H1 (cell line): ENCODE results near the gene SH3RF3. TPM values are rescaled to one million over a fixed set of nuclear protein-coding genes. Genes with fewer than 3 reads are reported as not detected.

ENCODE experiments used
- CTCF ChIA-PET: fragments of 300-600 bp; sonication (Branson Sonifier 250); formaldehyde crosslinking; loops from one replicate; lab custom pipeline; 2021; ENCODE audit not compliant: partially characterized antibody; lab: Charles Lee
- POLR2A ChIA-PET: fragments of 300-600 bp; sonication (Branson Sonifier 250); formaldehyde crosslinking; loops from one replicate; lab custom pipeline; 2021; ENCODE audit warnings: inconsistent platforms; ENCODE audit not compliant: partially characterized antibody; lab: Charles Lee
- DNase-seq, 2 experiments: peaks; one replicate each; pipeline versions ENCODE4 v3.0.0 to v3.0.0-alpha.2; 2010 to 2022; ENCODE audit warnings: low spot score in 2 of 2, low read depth in 1 of 2, mixed read lengths in 1 of 2
- FAIRE-seq: peaks from 2 replicates; lab custom pipeline; 2011; peaks lifted over from hg19 to GRCh38; lab: Jason Lieb, UNC
- H2AFZ ChIP-seq: 2 replicates; pipeline ENCODE4 v1.8.1; 2012; ENCODE audit warnings: low read length, inconsistent platforms
- H2AK5ac ChIP-seq: 2 replicates; pipeline ENCODE4 v1.6.1; 2013; ENCODE audit warnings: low read depth, low read length
- H2BK120ac ChIP-seq: replicated peaks from 2 replicates; pipeline ENCODE3; 2013; ENCODE audit warnings: low read depth, low read length, inconsistent platforms
- H2BK12ac ChIP-seq: 2 replicates; pipeline ENCODE4 v1.6.1; 2013; ENCODE audit warnings: low read depth, low read length
- H2BK15ac ChIP-seq: 2 replicates; pipeline ENCODE4 v1.6.1; 2013; ENCODE audit warnings: low read length
- H2BK20ac ChIP-seq: 2 replicates; pipeline ENCODE4 v1.6.1; 2013; ENCODE audit warnings: low read length
- H2BK5ac ChIP-seq: 2 replicates; pipeline ENCODE4 v1.6.1; 2013; ENCODE audit warnings: low read depth, low read length
- H3K14ac ChIP-seq: 2 replicates; pipeline ENCODE4 v1.6.1; 2013; ENCODE audit warnings: inconsistent platforms; ENCODE audit not compliant: insufficient read length
- H3K18ac ChIP-seq: 2 replicates; pipeline ENCODE4 v1.6.1; 2013; ENCODE audit warnings: low read length; ENCODE audit errors: extremely low read depth
- H3K23ac ChIP-seq: 2 replicates; pipeline ENCODE4 v1.6.1; 2013; ENCODE audit warnings: inconsistent platforms; ENCODE audit not compliant: insufficient read length
- H3K23me2 ChIP-seq: 2 replicates; pipeline ENCODE4 v1.6.1; 2013; ENCODE audit warnings: low read depth, low read length
- H3K27ac ChIP-seq: 2 replicates; pipeline ENCODE4 v1.6.1; 2011; ENCODE audit warnings: low read depth, low read length, inconsistent platforms
- H3K27me3 ChIP-seq, 4 experiments: replicated peaks in 1 of 4; 1 replicate in 1 of 4; 2 replicates in 3 of 4; pipeline versions ENCODE4 v1.6.1 to v1.8.1; 2011 to 2013; ENCODE audit warnings: low read length in 3 of 4, mild to moderate bottlenecking in 3 of 4, inconsistent platforms in 2 of 4, mixed read lengths in 2 of 4, moderate library complexity in 1 of 4; ENCODE audit not compliant: control insufficient read depth in 3 of 4, insufficient read depth in 3 of 4; ENCODE audit errors: extremely low read depth in 1 of 4
- H3K36me3 ChIP-seq, 4 experiments: 2 replicates each; pipeline versions ENCODE4 v1.6.1 to v1.8.1; 2011 to 2013; ENCODE audit warnings: mild to moderate bottlenecking in 4 of 4, low read length in 3 of 4, moderate library complexity in 2 of 4, control low read depth in 1 of 4, inconsistent platforms in 1 of 4; ENCODE audit not compliant: insufficient read depth in 4 of 4, control insufficient read depth in 2 of 4
- H3K4ac ChIP-seq: replicated peaks from 2 replicates; pipeline ENCODE3; 2013; ENCODE audit warnings: low read length, low read depth, mixed read lengths, inconsistent platforms; ENCODE audit not compliant: insufficient read length
- H3K4me1 ChIP-seq, 4 experiments: replicated peaks in 1 of 4; 1 replicate in 1 of 4; 2 replicates in 3 of 4; pipeline versions ENCODE4 v1.6.1 to v1.8.1; 2011 to 2013; ENCODE audit warnings: low read length in 3 of 4, inconsistent platforms in 2 of 4, mixed read lengths in 1 of 4; ENCODE audit not compliant: insufficient read depth in 4 of 4, control insufficient read depth in 3 of 4
- H3K4me2 ChIP-seq, 2 experiments: 2 replicates each; pipeline versions ENCODE4 v1.6.1 to v1.8.1; 2011 to 2013; ENCODE audit warnings: low read depth in 2 of 2, low read length in 2 of 2, control low read depth in 1 of 2, inconsistent platforms in 1 of 2, mild to moderate bottlenecking in 1 of 2; ENCODE audit not compliant: insufficient read depth in 1 of 2
- H3K4me3 ChIP-seq, 4 experiments: fragments of 200-600, 300-600 bp in 1 of 4; sonication (generic), shearing (Covaris generic), sonication (Bioruptor Twin) in 1 of 4; 2 replicates each; pipeline versions ENCODE4 v1.5.1 to v1.8.1; 2011 to 2016; ENCODE audit warnings: low read length in 4 of 4, low read depth in 3 of 4, control low read depth in 2 of 4, inconsistent platforms in 2 of 4, mild to moderate bottlenecking in 2 of 4, mixed read lengths in 1 of 4, moderate library complexity in 1 of 4; ENCODE audit not compliant: insufficient read depth in 2 of 4; ENCODE audit errors: extremely low read depth in 1 of 4
- H3K56ac ChIP-seq: replicated peaks from 2 replicates; pipeline ENCODE3; 2013; ENCODE audit warnings: low read depth, mild to moderate bottlenecking, mixed read lengths, low read length, inconsistent platforms; ENCODE audit not compliant: insufficient read length
- H3K79me1 ChIP-seq: 2 replicates; pipeline ENCODE4 v1.6.1; 2013; ENCODE audit warnings: low read depth, low read length, control low read depth
- H3K79me2 ChIP-seq, 2 experiments: 2 replicates each; pipeline versions ENCODE4 v1.6.1 to v1.8.1; 2012 to 2013; ENCODE audit warnings: low read length in 2 of 2, mild to moderate bottlenecking in 2 of 2, inconsistent platforms in 1 of 2; ENCODE audit not compliant: insufficient read depth in 2 of 2, control insufficient read depth in 1 of 2
- H3K9ac ChIP-seq, 4 experiments: replicated peaks in 1 of 4; 1 replicate in 1 of 4; 2 replicates in 3 of 4; pipeline versions ENCODE4 v1.6.1 to v1.8.1; 2011 to 2013; ENCODE audit warnings: low read depth in 3 of 4, low read length in 3 of 4, control low read depth in 2 of 4, mild to moderate bottlenecking in 2 of 4, moderate library complexity in 2 of 4, inconsistent platforms in 1 of 4; ENCODE audit errors: extremely low read depth in 1 of 4
- H3K9me3 ChIP-seq, 2 experiments: 2 replicates each; pipeline versions ENCODE4 v1.6.1 to v1.8.1; 2012 to 2013; ENCODE audit warnings: mild to moderate bottlenecking in 2 of 2, moderate library complexity in 2 of 2, control low read depth in 1 of 2, inconsistent platforms in 1 of 2, low read depth in 1 of 2, low read length in 1 of 2, mixed read lengths in 1 of 2; ENCODE audit not compliant: insufficient read depth in 2 of 2
- H4K20me1 ChIP-seq, 2 experiments: replicated peaks in 1 of 2; 2 replicates each; pipeline versions ENCODE3 to v1.8.1; 2011 to 2013; ENCODE audit warnings: inconsistent platforms in 2 of 2, low read length in 2 of 2, mild to moderate bottlenecking in 1 of 2; ENCODE audit not compliant: insufficient read depth in 2 of 2, control insufficient read depth in 1 of 2
- H4K5ac ChIP-seq: 2 replicates; pipeline ENCODE4 v1.6.1; 2013; ENCODE audit warnings: low read length, low read depth, mixed read lengths, inconsistent platforms; ENCODE audit not compliant: insufficient read length
- H4K8ac ChIP-seq: 2 replicates; pipeline ENCODE4 v1.8.0; 2013; ENCODE audit warnings: mild to moderate bottlenecking, moderate library complexity, low read length, inconsistent platforms; ENCODE audit not compliant: insufficient read depth; ENCODE audit errors: extremely low read depth
- H4K91ac ChIP-seq: replicated peaks from 2 replicates; pipeline ENCODE3; 2013; ENCODE audit warnings: low read length, mixed read lengths, inconsistent platforms; ENCODE audit not compliant: insufficient read length
- FOSL1 ChIP-seq: IDR thresholded peaks from 2 replicates; pipeline ENCODE4 v1.6.1; 2011; ENCODE audit warnings: mild to moderate bottlenecking, low read depth, low read length, moderate library complexity; ENCODE audit not compliant: insufficient read depth
- JUN ChIP-seq: IDR thresholded peaks from 2 replicates; pipeline ENCODE4 v1.6.1; 2011; ENCODE audit warnings: low read depth, mild to moderate bottlenecking, improper control_type of control experiment, low read length
- RAD21 ChIP-seq, 2 experiments: IDR thresholded peaks in 1 of 2; conservative IDR thresholded peaks in 1 of 2; 2 replicates each; pipeline ENCODE4 v1.6.1; 2011; ENCODE audit warnings: low read depth in 2 of 2, low read length in 2 of 2, improper control_type of control experiment in 1 of 2, inconsistent platforms in 1 of 2, mild to moderate bottlenecking in 1 of 2, moderate library complexity in 1 of 2
- RBBP5 ChIP-seq: IDR thresholded peaks from 2 replicates; pipeline ENCODE4 v1.7.1; 2012; ENCODE audit warnings: low read depth, mild to moderate bottlenecking, inconsistent platforms, low read length, moderate library complexity, borderline replicate concordance
- RNF2 ChIP-seq: fragments of 200-900, 300-1000 bp; sonication (generic); IDR thresholded peaks from 2 replicates; pipeline ENCODE4 v1.7.1; 2016; ENCODE audit warnings: borderline replicate concordance, low read depth, mild to moderate bottlenecking, antibody characterized with exemption, low read length; ENCODE audit not compliant: poor library complexity, severe bottlenecking; ENCODE audit errors: missing control alignments
- SRF ChIP-seq: IDR thresholded peaks from 2 replicates; pipeline ENCODE4 v1.6.1; 2011; ENCODE audit warnings: mild to moderate bottlenecking, low read depth, low read length, moderate library complexity
- polyA plus RNA-seq, 7 experiments: library from polyadenylated mRNA; depleted of rRNA in 3 of 7; stranded (reverse) in 5 of 7; unstranded in 2 of 7; fragments of >200 nt in 5 of 7; fragments of 200-250 nt in 2 of 7; gene quantifications; 1 replicate in 5 of 7; 2 replicates in 1 of 7; 4 replicates in 1 of 7; pipeline versions ENCODE4 v1.2.1 to v1.2.3, GENCODE V29; 2011 to 2013; ENCODE audit warnings: missing spikeins in 2 of 7, mixed read lengths in 2 of 7
- total RNA-seq: library from RNA; stranded (reverse); fragmentation: NEBNext Ultra II Directional; extraction: Animal tissue kit (Norgen Biotek cat#: 25700); gene quantifications from 2 replicates; pipeline ENCODE4 v1.2.1, GENCODE V29; 2021
- TF ChIP-seq, protein P1 (sequence below), 3 experiments: IDR thresholded peaks; 1 replicate in 2 of 3; 2 replicates in 1 of 3; pipeline versions ENCODE4 v1.5.1 to v1.6.1; 2011; ENCODE audit warnings: low read length in 3 of 3, mild to moderate bottlenecking in 3 of 3, inconsistent platforms in 2 of 3, low read depth in 1 of 3, moderate library complexity in 1 of 3; ENCODE audit not compliant: insufficient read depth in 1 of 3; ENCODE audit errors: control extremely low read depth in 1 of 3

The SH3RF3 gene
- total and polyA plus RNA-seq, 2 of the 8 experiments (the other 6 are each of a cell fraction or from before 2014, with no cell fraction given), result 0.11 to 0.65 TPM

DNA sequence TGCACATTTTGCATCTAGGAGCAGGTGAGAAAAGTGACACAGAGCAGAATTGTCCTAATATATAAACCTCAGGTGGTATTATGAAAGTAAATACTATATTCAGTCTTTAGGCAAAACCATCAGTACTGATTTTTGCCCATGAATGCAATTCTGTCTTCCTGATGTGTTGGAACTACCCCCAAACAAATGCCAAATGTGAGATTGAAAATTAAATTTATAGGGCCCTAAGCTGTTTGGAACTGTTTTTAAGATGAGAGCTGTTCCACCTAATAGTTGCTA lies 115.2 kb downstream of the SH3RF3 start:
- H3K4ac ChIP-seq, result no peak overlapping the region
- no peak overlapping the region for H2BK20ac ChIP-seq
- no peak overlapping the region for H2BK120ac ChIP-seq
- H3K36me3 ChIP-seq, result no peaks in the 10 kb centered on the region
- no peaks in the 10 kb centered on the region for H3K79me1 ChIP-seq
- H2BK5ac ChIP-seq, result no peak overlapping the region
- peaks cover 0 to 2% (median 0%) of the 10 kb centered on the region in 4 experiments; a peak in 1 of 7 replicates for H3K4me1 ChIP-seq
- H3K23ac ChIP-seq, result no peak overlapping the region
- H3K9ac ChIP-seq, result no peak overlapping the region
- no peaks in the 10 kb centered on the region for H3K9me3 ChIP-seq
- H4K8ac ChIP-seq, result no peak overlapping the region
- no peak overlapping the region for H2BK12ac ChIP-seq
- H2AK5ac ChIP-seq, result no peak overlapping the region
- DNase-seq (no peak), FAIRE-seq (no peak)
- H3K23me2 ChIP-seq, result no peaks in the 10 kb centered on the region
- H3K27ac ChIP-seq, result no peak overlapping the region
- TF ChIP-seq FOSL1, result no peak
- no peak for TF ChIP-seq RAD21 (IDR thresholded peaks at IDR 0.05 in 1 of 2, conservative IDR thresholded peaks at IDR 0.05 in 1 of 2; ENCODE audit: low read depth in 2 of 2, low read length in 2 of 2)
- TF ChIP-seq, protein P1, sequence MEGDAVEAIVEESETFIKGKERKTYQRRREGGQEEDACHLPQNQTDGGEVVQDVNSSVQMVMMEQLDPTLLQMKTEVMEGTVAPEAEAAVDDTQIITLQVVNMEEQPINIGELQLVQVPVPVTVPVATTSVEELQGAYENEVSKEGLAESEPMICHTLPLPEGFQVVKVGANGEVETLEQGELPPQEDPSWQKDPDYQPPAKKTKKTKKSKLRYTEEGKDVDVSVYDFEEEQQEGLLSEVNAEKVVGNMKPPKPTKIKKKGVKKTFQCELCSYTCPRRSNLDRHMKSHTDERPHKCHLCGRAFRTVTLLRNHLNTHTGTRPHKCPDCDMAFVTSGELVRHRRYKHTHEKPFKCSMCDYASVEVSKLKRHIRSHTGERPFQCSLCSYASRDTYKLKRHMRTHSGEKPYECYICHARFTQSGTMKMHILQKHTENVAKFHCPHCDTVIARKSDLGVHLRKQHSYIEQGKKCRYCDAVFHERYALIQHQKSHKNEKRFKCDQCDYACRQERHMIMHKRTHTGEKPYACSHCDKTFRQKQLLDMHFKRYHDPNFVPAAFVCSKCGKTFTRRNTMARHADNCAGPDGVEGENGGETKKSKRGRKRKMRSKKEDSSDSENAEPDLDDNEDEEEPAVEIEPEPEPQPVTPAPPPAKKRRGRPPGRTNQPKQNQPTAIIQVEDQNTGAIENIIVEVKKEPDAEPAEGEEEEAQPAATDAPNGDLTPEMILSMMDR (IDR thresholded peaks at IDR 0.05; ENCODE audit: control extremely low read depth in 1 of 3, insufficient read depth in 1 of 3, low read depth in 1 of 3, low read length in 3 of 3), result no peak
- no peak for TF ChIP-seq RBBP5
- TF ChIP-seq RNF2, result no peak
- no peak for TF ChIP-seq JUN
- TF ChIP-seq SRF, result no peak
- ChIA-PET CTCF (interaction anchor here (0.8 to 0.9 kb wide), 2 partner anchors 18 to 21 kb away, joined by 3 read pairs; no protein-coding TSS in a partner anchor), POLR2A (no interaction called here)
- no peaks in the 10 kb centered on the region; a peak in 1 of 7 replicates for H3K27me3 ChIP-seq
- H2AFZ ChIP-seq, result no peak overlapping the region
- H3K4me2 ChIP-seq, result no peak overlapping the region
- no peaks in the 10 kb centered on the region for H4K20me1 ChIP-seq
- no peak overlapping the region for H4K5ac ChIP-seq
- H3K18ac ChIP-seq, result no peak overlapping the region
- no peak overlapping the region for H2BK15ac ChIP-seq
- H3K14ac ChIP-seq, result no peak overlapping the region
- H4K91ac ChIP-seq, result no peak overlapping the region
- H3K56ac ChIP-seq, result no peak overlapping the region
- no peak overlapping the region for H3K4me3 ChIP-seq
- H3K79me2 ChIP-seq, result no peaks in the 10 kb centered on the region
